Right renal pelvis (tissue), 4 donors: ENCODE measurements around the gene INO80D. TPM values are rescaled to one million over a fixed set of nuclear protein-coding genes. Genes with fewer than 3 reads are reported as not detected.
"Not testable (repeated sequence)": the region's sequence is repeated elsewhere in the genome, so short reads cannot be mapped to it uniquely, and the experiment has no call there.

ENCODE experiments used
- DNase-seq, 4 donors: peaks; one replicate each; pipeline ENCODE4 v3.0.0-alpha.2; 2013; ENCODE audit warnings: low read depth in 4 of 4, low spot score in 3 of 4, missing footprints in 1 of 4
- polyA plus RNA-seq, 4 donors: library from polyadenylated mRNA; unstranded; fragments of 120-200 nt; gene quantifications; one replicate each; pipeline ENCODE4 v1.2.1, GENCODE V29; 2013; ENCODE audit not compliant: insufficient read length in 4 of 4

The INO80D gene
- polyA plus RNA-seq, 4 donors = 8.9 to 11.2 (median 9.7) TPM

DNA sequence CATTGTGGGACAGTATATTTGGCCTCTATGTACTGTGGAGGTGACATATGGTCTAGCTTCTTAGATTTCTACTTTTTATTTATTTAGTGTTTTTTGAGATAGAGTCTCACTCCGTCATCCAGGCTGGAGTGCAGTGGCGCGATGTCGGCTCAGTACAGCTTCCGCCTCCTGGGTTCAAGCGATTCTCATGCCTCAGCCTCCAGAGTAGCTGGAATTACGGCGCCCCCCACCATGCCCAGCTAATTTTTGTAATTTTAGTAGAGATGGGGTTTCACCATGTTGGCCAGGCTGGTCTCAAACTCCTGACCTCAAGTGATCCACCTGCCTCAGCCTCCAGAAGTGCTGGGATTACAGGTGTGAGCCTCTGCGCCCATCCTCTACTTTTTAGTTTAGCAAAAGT, 99.6 kb downstream of the INO80D start:
- not testable (repeated sequence) for DNase-seq

DNA sequence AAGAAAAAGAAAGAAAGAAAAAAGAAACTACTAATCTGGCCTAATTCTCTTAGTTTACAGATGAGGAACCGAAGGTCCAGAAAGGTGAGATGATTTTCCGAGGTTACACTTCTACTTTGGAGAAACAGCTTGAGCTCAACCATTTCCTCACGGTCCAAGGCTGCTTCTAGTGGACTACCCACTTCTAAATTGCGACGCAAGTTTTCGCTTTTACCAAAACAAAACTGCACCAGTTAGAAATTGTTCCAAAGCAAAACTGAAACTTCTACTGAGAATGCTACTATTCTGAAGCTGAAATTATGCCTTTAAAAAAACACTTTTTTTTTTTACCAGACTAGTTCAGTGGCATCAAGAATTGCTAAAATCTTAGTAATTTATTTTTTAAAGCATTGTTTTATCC, 101.6 kb downstream of the INO80D start:
- no peak for DNase-seq

DNA sequence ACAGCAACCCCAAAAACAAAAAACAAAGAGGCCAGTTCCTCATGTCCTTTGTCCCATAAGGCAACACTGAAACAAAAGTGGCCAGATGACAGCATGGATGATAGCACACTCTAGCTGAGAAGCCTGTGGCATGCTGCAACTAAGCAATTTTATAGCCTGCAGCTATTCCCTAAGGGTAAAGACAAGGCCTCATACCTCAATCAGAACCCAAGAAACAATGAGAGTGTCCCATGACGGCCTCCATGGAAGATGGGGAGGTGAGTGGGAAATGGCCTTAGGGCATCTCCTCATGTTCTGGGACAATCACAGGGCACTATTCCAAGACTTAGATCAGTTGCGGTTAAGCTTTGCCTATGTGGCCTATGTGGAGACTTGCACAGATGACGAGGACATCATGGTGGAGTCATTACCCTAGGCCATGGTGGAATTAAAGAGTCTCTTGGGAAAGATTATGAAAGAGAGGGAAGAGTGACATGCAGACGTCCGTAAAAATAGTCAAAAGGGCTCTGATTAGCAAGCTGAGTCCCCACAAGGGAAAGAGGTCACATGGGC, 103.1 kb downstream of the INO80D start:
- no peak for DNase-seq

- not testable (repeated sequence) for DNase-seq
Measured at GRCh38 chr2:205978728-205979127, 107.2 kb downstream of the INO80D start.

DNA sequence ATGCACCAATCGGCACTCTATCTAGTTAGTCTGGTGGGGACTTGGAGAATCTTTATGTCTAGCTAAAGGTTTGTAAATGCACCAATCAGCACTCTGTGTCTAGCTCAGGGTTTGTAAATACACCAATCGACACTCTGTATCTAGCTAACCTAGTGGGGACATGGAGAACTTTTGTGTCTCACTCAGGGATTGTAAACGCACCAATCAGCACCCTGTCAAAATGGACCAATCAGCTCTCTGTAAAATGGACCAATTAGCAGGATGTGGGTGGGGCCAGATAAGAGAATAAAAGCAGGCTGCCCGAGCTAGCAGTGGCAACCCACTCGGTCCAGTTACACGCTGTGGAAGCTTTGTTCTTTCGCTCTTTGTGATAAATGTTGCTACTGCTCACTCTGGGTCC, 108.3 kb downstream of the INO80D start:
- not testable (repeated sequence) for DNase-seq

- DNase-seq = not testable (repeated sequence)
Measured at GRCh38 chr2:205976934-205977659, 108.9 kb downstream of the INO80D start.

DNA sequence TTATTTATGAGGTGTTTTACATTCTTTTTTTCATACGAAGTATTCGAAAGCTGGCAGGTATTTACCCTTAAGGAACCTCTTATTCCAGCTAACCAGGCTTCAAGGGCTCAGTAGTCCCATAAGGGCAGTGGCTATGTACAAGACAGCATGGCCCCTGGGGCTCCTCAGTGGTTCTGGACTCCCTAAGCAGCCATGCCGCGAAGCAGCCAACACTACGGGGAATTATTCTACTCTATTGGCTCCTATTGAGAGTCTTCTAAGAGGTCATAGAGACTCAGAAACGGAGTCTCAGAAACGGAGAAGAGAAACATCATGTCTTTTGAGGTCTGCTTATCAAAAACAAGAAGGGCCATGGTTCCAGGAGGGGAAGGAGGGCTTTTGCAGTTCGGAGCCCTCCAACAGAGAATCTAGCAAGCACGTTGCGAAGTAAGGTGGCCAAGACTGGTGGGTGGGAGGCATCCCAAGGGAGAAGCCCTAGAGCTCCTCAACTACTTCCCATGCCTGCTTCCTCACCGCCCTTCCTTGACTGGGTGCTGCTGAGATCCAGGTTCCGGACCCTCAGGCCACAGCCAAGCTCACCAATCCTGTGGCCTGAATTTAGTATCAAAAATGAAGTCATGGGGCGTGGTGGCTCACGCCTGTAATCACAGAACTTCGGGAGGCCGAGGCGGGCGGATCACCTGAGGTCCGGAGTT, 109.7 kb downstream of the INO80D start:
- no peak for DNase-seq

DNA sequence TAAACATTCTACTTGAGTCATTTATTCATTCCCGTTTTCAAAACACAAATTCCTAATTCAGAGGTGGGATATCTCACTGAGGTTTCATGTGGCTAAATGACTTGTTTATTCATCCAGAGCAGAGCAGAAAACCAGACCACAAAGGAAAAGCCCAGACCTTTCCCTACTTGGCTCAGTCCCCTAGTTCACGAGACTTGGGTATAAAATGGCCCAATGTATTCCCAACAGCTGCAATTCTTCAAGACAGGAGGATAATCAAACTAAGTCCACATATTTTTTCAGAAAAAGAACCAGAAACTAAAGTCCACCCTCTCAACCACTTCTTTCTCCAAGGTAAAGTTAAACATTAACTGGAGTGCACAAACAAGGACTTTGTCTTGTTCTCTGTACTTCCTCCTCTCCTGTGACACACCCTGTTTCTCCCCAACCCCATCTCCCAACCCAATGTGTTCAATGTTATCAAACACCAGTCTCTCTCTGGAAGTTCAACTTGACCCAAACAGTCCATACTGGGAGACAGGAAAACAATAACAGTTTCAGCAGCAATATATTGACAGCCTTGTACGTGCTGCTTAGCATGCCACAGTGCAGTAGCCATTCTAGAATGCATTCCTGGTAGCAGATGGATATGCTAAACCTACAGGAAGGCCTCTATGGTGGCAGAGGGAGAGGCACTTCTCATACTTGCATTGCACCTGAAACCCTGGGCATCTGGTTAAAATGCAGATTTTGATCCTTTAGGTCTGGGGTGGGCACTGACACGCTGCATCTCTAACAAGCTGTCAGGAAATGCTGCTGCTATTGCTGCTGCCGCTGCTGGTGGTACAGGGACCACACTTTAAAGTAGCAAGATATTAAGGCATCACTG, 110.7 kb downstream of the INO80D start:
- peak; percentile 38 to 62 (median 48) for DNase-seq

- no peak for DNase-seq
Measured at GRCh38 chr2:205972113-205972512, 113.9 kb downstream of the INO80D start.

DNA sequence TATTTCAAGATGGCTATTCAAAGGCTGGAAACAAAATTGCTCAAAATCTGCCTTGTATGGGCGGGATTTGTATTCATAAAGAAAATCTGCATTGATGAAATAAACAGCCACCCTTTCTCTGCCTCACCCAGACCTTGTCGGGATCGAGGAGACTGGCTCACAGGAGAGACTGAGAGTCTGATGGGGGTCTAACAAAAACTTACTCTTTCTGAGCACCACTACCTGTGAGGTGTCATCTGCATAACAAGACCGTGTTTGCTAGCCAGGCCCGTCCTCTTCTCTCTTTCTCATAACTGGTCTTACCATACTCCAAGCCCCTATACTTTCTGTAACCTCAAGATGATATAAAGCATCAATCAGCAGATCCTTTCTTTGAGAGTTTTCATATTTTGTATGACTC, 115.6 kb downstream of the INO80D start:
- no peak for DNase-seq

GRCh38 chr2:205969584-205969983, 116.4 kb downstream of the INO80D start:
- DNase-seq = no peak

DNA sequence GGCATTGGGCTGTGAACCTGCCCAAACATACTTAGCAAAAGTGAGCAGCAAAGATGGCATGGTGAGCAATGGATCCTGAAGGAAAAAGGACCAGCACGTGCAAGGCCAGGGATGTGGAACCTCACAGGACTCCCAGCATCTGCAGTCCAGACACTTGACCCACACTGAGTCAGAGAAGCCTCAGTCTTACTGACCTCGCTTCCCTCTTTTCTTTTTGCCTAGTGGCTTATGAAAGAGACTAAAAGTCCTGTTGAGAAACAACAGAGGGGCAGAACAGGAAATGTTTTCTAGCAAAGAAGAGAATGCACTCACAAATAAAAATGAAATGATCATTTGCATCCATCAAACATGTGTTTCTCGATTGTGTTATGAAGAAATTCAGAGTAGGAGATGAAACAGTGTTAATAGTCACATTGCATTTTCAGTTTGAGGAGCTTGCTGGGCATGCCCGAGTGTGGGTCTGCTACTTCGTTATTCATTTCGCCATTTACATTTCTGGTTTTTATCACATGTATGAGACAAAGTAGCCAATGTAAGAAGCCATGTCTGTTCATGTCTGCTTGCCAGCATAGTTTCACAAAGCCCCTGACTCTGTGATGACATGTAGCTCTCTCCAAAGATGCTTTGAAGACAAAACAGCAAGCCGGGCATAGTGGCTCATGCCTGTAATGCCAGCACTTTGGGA, 118.4 kb downstream of the INO80D start:
- DNase-seq = no peak

GRCh38 chr2:205965707-205966106, 120.3 kb downstream of the INO80D start:
- DNase-seq = no peak

- DNase-seq = no peak
Measured at GRCh38 chr2:205964111-205964761, 121.7 kb downstream of the INO80D start.

- no peak for DNase-seq
Measured at GRCh38 chr2:205959521-205959920, 126.5 kb downstream of the INO80D start.

DNA sequence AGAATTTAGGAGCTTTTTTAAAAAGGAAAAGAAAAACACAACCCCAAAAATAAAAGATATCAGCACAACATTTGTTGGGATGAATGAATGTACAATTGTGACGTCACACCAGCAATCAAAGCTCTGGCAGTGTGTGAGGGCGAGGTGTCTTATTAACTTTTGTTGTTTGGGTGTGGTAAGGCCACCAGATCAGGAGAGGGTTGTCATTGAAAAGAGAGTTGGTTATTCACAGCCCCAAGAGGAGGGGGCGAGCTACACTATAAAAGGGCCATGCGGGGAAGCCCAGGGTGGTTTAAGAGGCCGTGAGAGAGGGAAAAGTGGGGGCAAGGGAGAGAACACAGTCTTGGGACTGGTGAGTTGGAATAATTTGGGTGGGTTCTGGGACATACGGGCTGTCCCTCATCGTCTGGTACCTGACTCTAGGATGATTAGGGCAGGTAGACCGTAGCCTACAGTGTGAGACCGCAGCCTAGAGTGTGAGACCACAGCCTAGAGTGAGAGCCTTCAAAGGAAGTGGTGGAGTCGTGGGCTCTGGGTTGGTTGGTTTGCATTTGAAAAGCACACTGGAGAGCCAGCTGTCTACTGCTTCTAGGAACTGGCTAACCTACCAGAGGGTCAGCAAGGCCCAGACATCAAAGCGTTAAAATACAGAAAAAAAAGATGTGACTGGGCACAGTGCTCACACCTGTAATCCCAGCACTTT, 128.4 kb downstream of the INO80D start:
- no peak for DNase-seq

GRCh38 chr2:205954707-205955106, 131.3 kb downstream of the INO80D start:
- no peak for DNase-seq

GRCh38 chr2:205952282-205952681, 133.7 kb downstream of the INO80D start:
- no peak for DNase-seq

- DNase-seq = no peak
Measured at GRCh38 chr2:205948883-205949282, 137.1 kb downstream of the INO80D start.
